HG03280 (cell line): ENCODE measurements around the gene GOLGA6L7.
"Not testable (repeated sequence)": the region's sequence is repeated elsewhere in the genome, so short reads cannot be mapped to it uniquely, and the experiment has no call there.

Experiments
- ATAC-seq: cut with Tn5 transposase; IDR thresholded peaks from one replicate; pipeline ENCODE4 v1.9.1; 2021; ENCODE audit warnings: mild to moderate bottlenecking, moderate library complexity; ENCODE audit not compliant: unreplicated experiment

The GOLGA6L7 gene

GRCh38 chr15:28848521-28848920, at the start of gene GOLGA6L7:
Gene GOLGA6L7 (minus strand): TSS chr15:28848644. CDS start chr15:28848549, 95 bp downstream.
- ATAC-seq, result not testable (repeated sequence)

DNA sequence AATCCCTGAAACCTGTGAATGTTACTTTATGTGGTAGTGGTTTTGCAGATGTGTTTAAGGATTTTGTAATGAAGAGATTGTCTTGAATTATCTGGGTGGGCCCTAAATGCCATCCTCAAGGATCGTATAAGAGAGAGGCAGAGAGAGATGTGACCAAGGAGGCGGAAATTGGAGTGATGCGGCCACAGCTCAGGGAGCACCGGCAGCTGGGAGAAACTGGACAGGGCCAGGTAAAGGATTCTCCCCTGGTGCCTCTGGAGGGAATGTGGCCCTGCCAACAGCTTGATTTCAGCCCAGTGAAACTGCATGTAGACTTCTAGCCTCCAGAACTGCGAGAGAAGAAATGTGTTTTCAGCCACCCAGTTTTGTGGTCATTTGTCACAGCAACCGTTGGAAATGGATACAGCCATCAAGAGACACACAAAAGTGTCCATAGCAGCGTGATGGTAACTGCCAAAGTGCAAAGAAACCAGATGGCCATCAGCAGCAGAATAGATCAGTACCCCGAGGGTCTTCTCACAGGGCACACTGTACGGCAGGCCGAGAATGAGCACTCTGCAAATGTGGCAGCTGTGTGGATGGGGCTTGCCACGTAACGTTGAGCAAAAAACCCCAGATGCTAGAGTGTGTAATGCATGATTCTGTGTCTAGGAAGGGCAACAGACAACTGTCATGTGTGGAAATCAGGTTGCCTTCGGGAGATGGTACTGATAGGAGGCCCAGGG, 49.6 kb upstream of the GOLGA6L7 start:
- ATAC-seq, result no peak

DNA sequence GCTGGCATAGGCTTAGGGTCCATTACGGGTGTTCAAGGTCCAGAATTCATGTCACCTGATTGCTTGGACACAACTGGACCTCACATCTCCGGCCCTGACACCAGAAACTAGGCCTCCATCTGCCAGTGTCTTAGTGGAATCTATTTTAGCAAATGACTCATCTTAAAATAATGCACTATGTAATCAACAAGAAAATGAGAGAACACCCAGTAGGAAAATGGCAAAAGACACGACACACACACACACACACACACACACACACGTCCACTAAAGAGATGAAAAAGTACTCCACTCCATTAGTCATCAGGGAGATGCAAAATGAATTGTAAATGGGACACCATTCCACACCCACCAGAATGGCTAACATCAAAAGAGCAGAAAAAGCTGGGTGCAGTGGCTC, 48.5 kb upstream of the GOLGA6L7 start:
- ATAC-seq, result no peak

DNA sequence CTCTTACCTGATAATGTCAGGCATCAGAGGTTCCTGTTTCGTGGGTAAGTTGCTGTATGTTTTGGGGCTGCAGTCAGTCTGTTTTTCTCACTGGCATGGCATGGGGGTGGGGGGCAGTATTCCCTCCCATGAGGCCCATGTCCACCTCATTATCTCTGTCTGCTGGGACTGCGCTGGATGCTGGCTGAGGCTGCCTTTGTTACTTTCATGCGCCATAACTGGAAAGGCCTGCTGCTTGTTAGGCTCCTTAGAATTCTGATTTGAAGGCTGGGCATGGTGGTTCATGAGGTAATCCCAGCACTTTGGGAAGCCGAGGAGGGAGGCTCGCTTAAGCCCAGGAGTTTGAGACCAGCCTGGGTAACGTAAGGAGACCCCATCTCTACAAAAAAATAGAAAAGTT, 47.1 kb upstream of the GOLGA6L7 start:
- no peak for ATAC-seq

- ATAC-seq, result no peak
Measured at GRCh38 chr15:28895146-28895545, 46.7 kb upstream of the GOLGA6L7 start.

GRCh38 chr15:28894631-28895030, 46.2 kb upstream of the GOLGA6L7 start:
- no peak for ATAC-seq

- ATAC-seq, result no peak
Measured at GRCh38 chr15:28892789-28893610, 44.6 kb upstream of the GOLGA6L7 start.

GRCh38 chr15:28891588-28891987, 43.1 kb upstream of the GOLGA6L7 start:
- ATAC-seq, result no peak

DNA sequence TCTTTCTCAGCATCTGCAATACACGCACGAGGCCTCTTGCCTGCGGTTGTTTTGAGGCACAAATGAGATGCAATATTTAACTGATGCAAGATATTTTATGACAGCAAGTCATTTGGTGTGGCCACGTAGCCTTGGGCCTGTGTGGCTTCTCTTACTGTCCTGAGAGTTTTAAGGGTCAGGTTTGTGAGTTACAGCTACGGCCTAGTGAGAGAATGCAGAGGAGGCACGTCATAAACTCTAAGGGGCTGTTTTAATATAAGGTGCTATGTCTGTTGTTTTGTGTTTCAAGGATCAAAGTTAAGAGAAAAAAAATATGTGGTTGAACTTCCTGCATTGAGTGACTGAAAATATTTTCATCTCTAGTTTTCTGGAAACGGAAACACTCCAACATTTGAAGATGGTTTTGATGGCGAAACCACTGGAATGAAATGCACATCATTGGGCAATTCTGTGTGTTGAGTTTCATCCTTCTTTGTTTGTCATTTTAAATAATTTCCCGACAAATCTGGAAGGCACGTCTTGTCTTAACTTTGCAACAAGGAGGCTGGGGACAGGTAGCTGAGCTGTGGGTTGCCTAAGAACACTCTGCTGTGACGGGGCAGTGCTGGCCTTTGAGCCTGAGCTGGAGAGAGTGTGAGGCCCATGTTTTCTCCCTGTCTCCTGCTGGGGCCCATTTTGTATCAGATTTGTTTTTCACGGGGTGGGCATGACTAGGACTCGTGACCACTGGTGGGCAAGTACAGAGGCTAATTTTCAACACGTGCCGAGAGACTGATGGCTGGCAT, 42.5 kb upstream of the GOLGA6L7 start:
- no peak for ATAC-seq

- not testable (repeated sequence) for ATAC-seq
Measured at GRCh38 chr15:28890291-28890690, 41.8 kb upstream of the GOLGA6L7 start.

- not testable (repeated sequence) for ATAC-seq
Measured at GRCh38 chr15:28889871-28890270, 41.4 kb upstream of the GOLGA6L7 start.

DNA sequence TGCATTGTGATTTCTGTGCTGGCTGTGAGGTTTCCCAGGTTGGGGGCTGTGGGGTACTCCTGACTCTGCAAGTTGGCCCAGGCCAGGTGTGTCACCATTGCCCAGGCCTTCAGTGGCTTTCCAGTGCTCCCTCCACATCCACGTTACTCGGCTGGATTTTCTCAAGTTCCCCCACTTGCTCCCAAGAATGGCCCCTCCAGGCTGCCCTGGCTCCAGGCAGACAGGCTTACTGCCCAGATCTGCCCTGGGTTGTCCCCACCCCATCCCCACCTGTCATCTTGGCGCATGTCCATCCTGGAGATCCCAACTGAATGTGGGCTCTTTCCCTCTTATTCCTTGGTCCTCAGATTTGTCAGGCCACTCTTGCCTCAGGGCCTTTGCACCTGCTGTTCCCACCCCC, 40.9 kb upstream of the GOLGA6L7 start:
- ATAC-seq, result no peak

DNA sequence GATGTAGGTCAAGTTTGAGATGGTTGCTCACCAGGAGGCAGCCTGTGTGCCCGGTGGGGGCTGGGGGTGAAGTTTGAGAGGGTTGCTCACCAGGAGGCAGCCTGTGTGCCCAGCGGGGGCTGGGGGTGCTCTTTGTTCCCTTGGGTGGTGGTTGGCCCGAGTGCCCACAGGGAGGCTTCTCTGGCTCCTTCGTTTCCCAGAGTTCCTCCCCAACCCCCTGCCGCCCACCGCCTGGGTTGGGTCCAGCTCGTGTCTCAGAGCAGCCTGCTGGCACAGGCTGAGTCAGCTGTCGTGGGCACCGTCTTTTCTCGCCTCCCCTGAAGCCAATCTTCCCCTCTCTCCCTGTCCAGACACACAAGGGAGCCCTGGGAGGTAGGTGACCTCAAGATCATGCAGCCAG, 40.5 kb upstream of the GOLGA6L7 start:
- no peak for ATAC-seq

DNA sequence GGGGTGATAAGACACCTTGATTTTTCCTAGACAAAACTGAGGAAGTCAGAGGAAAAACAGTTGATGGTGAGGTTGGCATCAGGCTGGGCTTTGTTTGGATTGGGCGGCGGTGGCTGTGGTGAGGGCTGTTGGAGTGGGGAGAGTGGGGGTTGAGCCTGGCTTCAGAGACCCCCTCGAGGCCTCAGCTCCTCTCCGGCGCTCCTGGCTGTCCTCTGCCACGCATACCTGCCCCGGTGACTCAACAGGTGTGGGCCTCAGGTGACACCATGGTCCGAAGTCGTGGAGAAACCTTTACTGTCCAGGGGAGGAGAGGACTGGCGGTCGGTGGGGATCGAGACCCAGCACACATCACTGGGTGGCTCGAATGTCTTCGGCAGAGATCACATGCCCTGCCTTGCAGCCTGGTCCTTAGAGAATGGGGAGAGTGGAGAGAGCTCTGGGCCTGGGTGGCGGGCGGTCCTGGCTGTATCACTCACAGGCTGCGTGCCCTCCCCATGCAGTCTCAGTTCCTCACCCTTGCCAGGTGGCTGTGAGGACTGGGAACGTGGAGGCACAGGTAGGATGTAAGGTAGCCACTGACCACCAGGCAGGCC, 40.0 kb upstream of the GOLGA6L7 start:
- ATAC-seq, result no peak

DNA sequence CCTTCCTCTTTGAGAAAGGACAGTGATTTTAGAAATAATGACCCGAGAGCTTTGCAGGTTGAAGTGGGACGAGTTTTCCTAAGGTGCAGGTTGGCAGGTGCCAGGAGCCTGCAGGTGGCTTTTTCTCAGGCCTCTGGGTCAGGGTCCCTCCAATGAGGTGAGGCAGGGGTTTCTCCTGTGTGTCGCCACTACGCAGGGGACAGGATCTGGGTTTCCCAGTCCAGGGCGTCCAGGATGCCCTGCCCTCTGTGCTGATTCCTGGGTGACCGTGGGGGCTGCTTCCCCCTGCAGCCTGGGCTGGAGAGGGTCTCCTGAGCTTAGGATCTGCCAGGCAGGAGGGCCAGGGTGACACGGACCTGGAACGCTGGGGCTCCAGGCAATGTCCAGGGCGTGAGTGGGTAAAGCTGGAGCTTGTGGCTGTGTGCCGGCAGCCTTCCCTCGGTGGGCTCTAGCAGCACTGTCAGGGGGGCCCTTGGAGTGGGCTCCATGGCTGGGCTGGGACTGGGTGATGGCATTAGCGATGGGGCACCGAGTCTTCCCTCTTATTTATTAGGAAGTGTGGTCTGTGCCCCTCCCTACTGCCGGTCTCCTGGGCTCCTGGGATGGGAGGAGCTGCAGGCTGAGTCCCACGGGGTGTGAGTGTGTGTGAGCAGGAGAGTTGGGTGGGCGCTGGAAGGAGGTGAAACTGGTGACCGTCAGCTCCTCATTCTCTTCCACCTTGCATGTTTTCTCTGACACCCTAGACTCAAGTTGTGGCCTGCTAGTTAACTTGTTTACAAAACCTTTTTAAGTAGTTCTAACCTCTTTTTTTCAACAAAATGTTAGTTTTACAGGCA, 39.1 kb upstream of the GOLGA6L7 start:
- ATAC-seq, result no peak

- no peak for ATAC-seq
Measured at GRCh38 chr15:28886431-28887338, 38.2 kb upstream of the GOLGA6L7 start.

- ATAC-seq, result no peak
Measured at GRCh38 chr15:28885630-28886430, 37.4 kb upstream of the GOLGA6L7 start, which contains the start of gene APBA2. Gene APBA2 (plus strand): TSS chr15:28885974. CDS start chr15:29053885, 167,911 bp downstream.

GRCh38 chr15:28885128-28885629, 36.7 kb upstream of the GOLGA6L7 start:
- ATAC-seq, result no peak
